ENCODE measurements around the gene MRPL37.

Gene MRPL37

DNA sequence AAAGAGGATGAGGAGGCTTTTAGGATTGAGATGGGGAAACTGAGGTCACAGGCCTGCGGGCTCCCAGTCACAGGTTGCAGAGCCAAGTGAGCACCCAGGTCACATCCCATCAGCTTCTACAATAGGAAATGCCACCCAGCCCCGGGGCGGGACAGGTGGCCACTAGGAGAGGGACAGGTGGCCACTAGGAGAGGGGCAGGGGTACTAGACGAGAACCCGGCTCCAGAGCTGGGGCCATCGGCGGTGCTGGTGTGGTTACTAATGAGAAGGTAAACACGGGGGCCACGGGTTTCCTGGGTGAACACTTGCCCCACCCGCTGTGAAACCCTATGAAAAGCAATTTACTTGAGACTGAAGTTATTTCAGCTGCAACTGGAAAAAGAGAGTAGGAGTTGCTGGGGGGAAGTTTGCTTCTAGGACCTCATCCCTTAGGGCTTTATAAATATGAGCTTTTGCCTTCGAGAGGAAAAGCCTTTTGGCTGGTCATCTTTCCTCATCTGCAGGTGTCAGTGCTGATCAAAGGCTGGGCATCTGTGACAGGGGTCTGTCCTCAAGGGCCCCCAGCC lies 52.5 kb downstream of the MRPL37 start:
- no peak overlapping the region for H3K23ac ChIP-seq (ENCODE audit: low read length in 2 of 2)
- H3K36me3 ChIP-seq (ENCODE audit: control insufficient read depth in 1 of 2, insufficient read depth in 2 of 2, low read depth in 1 of 2, low read length in 2 of 2) = peaks cover 11 to 26% of the 10 kb centered on the region in 2 experiments
- peak overlapping the region; percentile 61 for H2AK5ac ChIP-seq (ENCODE audit: low read length, severe bottlenecking)
- H2AFZ ChIP-seq (ENCODE audit: low read depth, low read length) = no peak overlapping the region
- H3K79me1 ChIP-seq (replicated peaks; ENCODE audit: low read length, poor library complexity, severe bottlenecking) = peaks cover 4% of the 10 kb centered on the region
- DNase-seq = no peak
- no peaks in the 10 kb centered on the region for H3K9me3 ChIP-seq (ENCODE audit: control insufficient read depth, low read length)
- H3K18ac ChIP-seq (ENCODE audit: low read depth in 1 of 2, low read length in 2 of 2) = no peak overlapping the region
- H2BK5ac ChIP-seq (ENCODE audit: low read depth, low read length, poor library complexity, severe bottlenecking) = peak overlapping the region; percentile 4
- no peak overlapping the region for H2BK15ac ChIP-seq (ENCODE audit: low read depth, poor library complexity, severe bottlenecking)
- H3K4ac ChIP-seq (ENCODE audit: low read depth in 1 of 2, low read length in 2 of 2) = no peak overlapping the region
- H3K27ac ChIP-seq (ENCODE audit: low read length, poor library complexity, severe bottlenecking) = peak overlapping the region; percentile 82
- H2BK120ac ChIP-seq (ENCODE audit: low read depth, low read length) = no peak overlapping the region
- H4K91ac ChIP-seq (ENCODE audit: low read length) = no peak overlapping the region
- H3K9ac ChIP-seq (ENCODE audit: low read length) = peak overlapping the region; percentile 68
- H3K27me3 ChIP-seq (ENCODE audit: control insufficient read depth in 1 of 2, insufficient read depth in 1 of 2, low read length in 2 of 2) = no peaks in the 10 kb centered on the region
- no peak overlapping the region for H4K8ac ChIP-seq (ENCODE audit: low read length)
- WGBS = 94% methylated on average over 11 of the region's 11 CpGs
- H3K4me3 ChIP-seq (ENCODE audit: insufficient read depth in 1 of 2, low read depth in 1 of 2, low read length in 2 of 2) = no peak overlapping the region
- H2BK12ac ChIP-seq (ENCODE audit: low read length in 2 of 2) = peak overlapping the region in 1 of 2 experiments; percentile 37
- peak overlapping the region; percentile 4 for H3K4me2 ChIP-seq (ENCODE audit: low read length, poor library complexity, severe bottlenecking)
- H3K14ac ChIP-seq (ENCODE audit: low read length in 2 of 2) = no peak overlapping the region
- peaks cover 36% of the 10 kb centered on the region for H3K4me1 ChIP-seq (ENCODE audit: control insufficient read depth, insufficient read depth, low read depth, low read length)

DNA sequence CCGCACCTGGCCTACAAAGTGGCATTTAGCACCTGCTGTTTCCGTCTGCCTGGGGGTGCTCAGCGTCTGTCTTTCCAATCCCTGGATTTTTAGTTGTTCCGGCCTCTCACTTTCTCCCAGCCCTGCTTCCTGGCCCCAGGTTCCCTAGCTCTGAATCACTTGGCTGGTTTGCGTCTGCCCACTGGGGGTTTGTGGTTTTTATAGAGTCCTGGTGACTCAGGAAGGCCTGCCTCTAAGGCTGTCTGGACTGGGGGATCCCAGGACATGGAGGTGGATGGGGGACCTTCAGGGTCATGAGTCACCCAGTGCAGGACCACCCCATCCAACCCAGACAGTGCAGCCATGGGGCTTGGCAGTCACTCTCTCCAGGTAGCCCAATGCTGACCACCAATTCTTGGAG lies 53.5 kb downstream of the MRPL37 start:
- H2BK120ac ChIP-seq (ENCODE audit: low read depth, low read length) = no peak overlapping the region
- H3K23ac ChIP-seq (ENCODE audit: low read length in 2 of 2) = no peak overlapping the region
- peak overlapping the region; percentile 82 for H3K27ac ChIP-seq (ENCODE audit: low read length, poor library complexity, severe bottlenecking)
- H2AFZ ChIP-seq (ENCODE audit: low read depth, low read length) = no peak overlapping the region
- H3K9me3 ChIP-seq (ENCODE audit: control insufficient read depth, low read length) = no peaks in the 10 kb centered on the region
- peaks cover 5 to 24% of the 10 kb centered on the region in 2 experiments for H3K36me3 ChIP-seq (ENCODE audit: control insufficient read depth in 1 of 2, insufficient read depth in 2 of 2, low read depth in 1 of 2, low read length in 2 of 2)
- no peaks in the 10 kb centered on the region for H3K27me3 ChIP-seq (ENCODE audit: control insufficient read depth in 1 of 2, insufficient read depth in 1 of 2, low read length in 2 of 2)
- DNase-seq = peak; percentile 97
- H3K79me1 ChIP-seq (replicated peaks; ENCODE audit: low read length, poor library complexity, severe bottlenecking) = peaks cover 7% of the 10 kb centered on the region
- H2BK5ac ChIP-seq (ENCODE audit: low read depth, low read length, poor library complexity, severe bottlenecking) = peak overlapping the region; percentile 87
- no peak overlapping the region for H3K4me2 ChIP-seq (ENCODE audit: low read length, poor library complexity, severe bottlenecking)
- H3K4ac ChIP-seq (ENCODE audit: low read depth in 1 of 2, low read length in 2 of 2) = no peak overlapping the region
- H2BK15ac ChIP-seq (ENCODE audit: low read depth, poor library complexity, severe bottlenecking) = no peak overlapping the region
- H3K4me3 ChIP-seq (ENCODE audit: insufficient read depth in 1 of 2, low read depth in 1 of 2, low read length in 2 of 2) = no peak overlapping the region
- peak overlapping the region; percentile 35 for H2AK5ac ChIP-seq (ENCODE audit: low read length, severe bottlenecking)
- no peak overlapping the region for H3K14ac ChIP-seq (ENCODE audit: low read length in 2 of 2)
- no peak overlapping the region for H4K8ac ChIP-seq (ENCODE audit: low read length)
- H2BK12ac ChIP-seq (ENCODE audit: low read length in 2 of 2) = peak overlapping the region in 1 of 2 experiments; percentile 40
- H3K4me1 ChIP-seq (ENCODE audit: control insufficient read depth, insufficient read depth, low read depth, low read length) = peaks cover 36% of the 10 kb centered on the region
- peak overlapping the region; percentile 19 for H4K91ac ChIP-seq (ENCODE audit: low read length)
- WGBS = 14% methylated on average over 5 of the region's 5 CpGs
- peak overlapping the region; percentile 4 to 8 for H3K18ac ChIP-seq (ENCODE audit: low read depth in 1 of 2, low read length in 2 of 2)
- peak overlapping the region; percentile 68 for H3K9ac ChIP-seq (ENCODE audit: low read length)

DNA sequence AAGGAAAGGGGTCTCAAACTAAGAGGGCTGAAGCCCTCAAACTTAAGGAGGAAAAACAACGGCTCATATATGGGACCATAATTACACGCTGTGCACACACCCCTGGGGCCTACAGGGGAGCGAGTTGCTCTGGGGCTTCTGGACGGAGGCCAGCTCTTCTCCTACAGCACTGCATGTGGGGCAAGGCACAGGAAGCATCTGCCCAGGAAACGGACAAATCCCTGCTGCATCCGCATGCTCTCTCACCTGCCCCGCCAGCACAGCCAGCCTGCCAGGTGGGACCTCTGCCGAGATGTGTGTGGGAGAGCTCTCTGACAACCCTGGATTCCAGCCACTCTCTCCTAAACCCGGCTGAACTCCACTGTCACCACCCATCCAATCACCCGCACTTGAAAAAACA lies 54.1 kb downstream of the MRPL37 start:
- H3K27me3 ChIP-seq (ENCODE audit: control insufficient read depth in 1 of 2, insufficient read depth in 1 of 2, low read length in 2 of 2) = no peaks in the 10 kb centered on the region
- H3K36me3 ChIP-seq (ENCODE audit: control insufficient read depth in 1 of 2, insufficient read depth in 2 of 2, low read depth in 1 of 2, low read length in 2 of 2) = peaks cover 5 to 23% of the 10 kb centered on the region in 2 experiments
- no peak overlapping the region for H2AFZ ChIP-seq (ENCODE audit: low read depth, low read length)
- no peak overlapping the region for H3K4ac ChIP-seq (ENCODE audit: low read depth in 1 of 2, low read length in 2 of 2)
- H2BK120ac ChIP-seq (ENCODE audit: low read depth, low read length) = no peak overlapping the region
- WGBS = 64% methylated on average over 10 of the region's 10 CpGs
- no peak overlapping the region for H2BK15ac ChIP-seq (ENCODE audit: low read depth, poor library complexity, severe bottlenecking)
- no peak overlapping the region for H3K23ac ChIP-seq (ENCODE audit: low read length in 2 of 2)
- no peak overlapping the region for H3K4me3 ChIP-seq (ENCODE audit: insufficient read depth in 1 of 2, low read depth in 1 of 2, low read length in 2 of 2)
- H3K27ac ChIP-seq (ENCODE audit: low read length, poor library complexity, severe bottlenecking) = peak overlapping the region; percentile 82
- H3K79me1 ChIP-seq (replicated peaks; ENCODE audit: low read length, poor library complexity, severe bottlenecking) = peaks cover 8% of the 10 kb centered on the region
- H3K4me1 ChIP-seq (ENCODE audit: control insufficient read depth, insufficient read depth, low read depth, low read length) = peaks cover 36% of the 10 kb centered on the region
- peak overlapping the region; percentile 87 for H2BK5ac ChIP-seq (ENCODE audit: low read depth, low read length, poor library complexity, severe bottlenecking)
- no peaks in the 10 kb centered on the region for H3K9me3 ChIP-seq (ENCODE audit: control insufficient read depth, low read length)
- no peak for DNase-seq
- H3K4me2 ChIP-seq (ENCODE audit: low read length, poor library complexity, severe bottlenecking) = no peak overlapping the region
- H3K18ac ChIP-seq (ENCODE audit: low read depth in 1 of 2, low read length in 2 of 2) = peak overlapping the region in 1 of 2 experiments; percentile 4
- H3K9ac ChIP-seq (ENCODE audit: low read length) = peak overlapping the region; percentile 36
- peak overlapping the region; percentile 5 for H4K8ac ChIP-seq (ENCODE audit: low read length)
- H2BK12ac ChIP-seq (ENCODE audit: low read length in 2 of 2) = peak overlapping the region in 1 of 2 experiments; percentile 42
- no peak overlapping the region for H3K14ac ChIP-seq (ENCODE audit: low read length in 2 of 2)
- peak overlapping the region; percentile 35 for H2AK5ac ChIP-seq (ENCODE audit: low read length, severe bottlenecking)
- H4K91ac ChIP-seq (ENCODE audit: low read length) = peak overlapping the region; percentile 45

DNA sequence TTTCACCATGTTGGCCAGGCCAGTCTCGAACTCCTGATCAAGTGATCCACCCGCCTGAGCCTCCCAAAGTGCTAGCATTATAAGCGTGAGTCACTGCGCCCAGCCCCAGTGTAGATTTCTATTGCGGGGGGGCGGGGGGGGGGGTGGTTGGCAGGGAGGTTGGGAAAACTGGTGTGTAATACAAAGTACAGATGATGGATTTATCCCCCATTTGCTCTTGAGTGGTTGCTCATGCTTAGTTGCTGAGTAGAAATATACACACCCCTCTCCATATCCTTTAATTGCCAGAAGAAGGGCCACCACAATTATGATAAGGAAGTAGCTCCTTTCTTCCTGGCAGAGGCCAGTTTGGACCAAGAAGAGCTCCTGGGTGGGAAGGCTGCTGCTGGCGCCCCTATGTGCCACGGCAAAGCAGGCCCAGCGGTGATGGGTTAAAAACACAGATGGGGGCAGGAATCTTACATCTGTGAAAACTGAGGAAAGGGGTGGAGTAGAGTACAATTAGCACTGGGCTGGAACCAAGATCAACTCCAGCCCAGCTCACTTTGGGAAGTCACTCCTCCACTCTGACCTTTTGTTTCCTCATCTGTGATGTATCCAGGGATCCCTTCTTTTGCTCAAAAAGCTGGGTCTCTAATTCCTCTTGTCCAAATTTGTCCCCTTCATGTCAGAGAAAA lies 55.2 kb downstream of the MRPL37 start:
- Histone ChIP-seq H3K9me3 (ENCODE audit: control insufficient read depth, low read length) (no peaks in the 10 kb centered on the region), H3K18ac (ENCODE audit: low read depth in 1 of 2, low read length in 2 of 2) (no peak overlapping the region), H2AFZ (ENCODE audit: low read depth, low read length) (no peak overlapping the region), H4K91ac (ENCODE audit: low read length) (no peak overlapping the region), H3K14ac (ENCODE audit: low read length in 2 of 2) (no peak overlapping the region), H3K4me2 (ENCODE audit: low read length, poor library complexity, severe bottlenecking) (no peak overlapping the region), H3K27me3 (ENCODE audit: control insufficient read depth in 1 of 2, insufficient read depth in 1 of 2, low read length in 2 of 2) (no peaks in the 10 kb centered on the region), H4K8ac (ENCODE audit: low read length) (no peak overlapping the region), H3K79me1 (replicated peaks; ENCODE audit: low read length, poor library complexity, severe bottlenecking) (peaks cover 12% of the 10 kb centered on the region), H3K23ac (ENCODE audit: low read length in 2 of 2) (no peak overlapping the region), H2AK5ac (ENCODE audit: low read length, severe bottlenecking) (peak overlapping the region; percentile 60), H2BK12ac (ENCODE audit: low read length in 2 of 2) (no peak overlapping the region), H2BK5ac (ENCODE audit: low read depth, low read length, poor library complexity, severe bottlenecking) (no peak overlapping the region), H3K36me3 (ENCODE audit: control insufficient read depth in 1 of 2, insufficient read depth in 2 of 2, low read depth in 1 of 2, low read length in 2 of 2) (peaks cover 5 to 30% of the 10 kb centered on the region in 2 experiments), H3K4me3 (ENCODE audit: insufficient read depth in 1 of 2, low read depth in 1 of 2, low read length in 2 of 2) (no peak overlapping the region), H2BK120ac (ENCODE audit: low read depth, low read length) (no peak overlapping the region), H3K9ac (ENCODE audit: low read length) (peak overlapping the region; percentile 49), H2BK15ac (ENCODE audit: low read depth, poor library complexity, severe bottlenecking) (no peak overlapping the region), H3K4ac (ENCODE audit: low read depth in 1 of 2, low read length in 2 of 2) (peak overlapping the region in 1 of 2 experiments; percentile 37), H3K27ac (ENCODE audit: low read length, poor library complexity, severe bottlenecking) (no peak overlapping the region), H3K4me1 (ENCODE audit: control insufficient read depth, insufficient read depth, low read depth, low read length) (peaks cover 32% of the 10 kb centered on the region)
- WGBS = 58% methylated on average over 6 of the region's 9 CpGs
- DNase-seq = peak; percentile 58
